ENCODE measurements around the gene CHN1.

Gene CHN1

GRCh38 chr2:174888646-174889271 lies 116.4 kb downstream of the CHN1 start:
- H3K9me3 Mint-ChIP-seq: no peaks in the 10 kb centered on the region
- no peak for TF ChIP-seq CTCF (IDR thresholded peaks at IDR 0.05; ENCODE audit: unreplicated experiment in 3 of 3)
- H3K4me3 Mint-ChIP-seq: no peak overlapping the region
- peaks cover 30% of the 10 kb centered on the region for H3K36me3 Mint-ChIP-seq (ENCODE audit: low read depth)
- H3K27me3 Mint-ChIP-seq (ENCODE audit: low read depth): no peaks in the 10 kb centered on the region
- H3K27ac Mint-ChIP-seq: peak overlapping the region in 1 of 3 experiments; percentile 75
- H3K4me1 Mint-ChIP-seq: peaks cover 13% of the 10 kb centered on the region

DNA sequence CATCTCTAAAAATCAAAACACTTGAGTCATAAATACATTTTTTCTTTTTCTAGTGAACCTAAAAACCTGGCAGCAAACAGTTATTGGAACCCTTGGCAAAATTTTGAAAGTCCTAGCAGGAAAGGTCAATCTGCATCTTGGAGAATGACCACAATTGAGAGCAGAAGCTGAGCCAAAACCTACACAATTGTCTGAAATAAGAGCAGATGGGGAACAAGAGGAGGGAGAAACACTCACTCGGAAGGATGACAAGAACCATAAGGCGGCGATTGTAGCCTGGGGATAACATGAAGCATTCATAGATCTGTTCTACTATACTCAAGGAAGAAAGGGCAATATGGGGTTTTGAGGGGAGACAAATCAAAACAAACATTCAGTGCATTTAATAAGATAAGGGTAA lies 117.0 kb downstream of the CHN1 start:
- peaks cover 13% of the 10 kb centered on the region for H3K4me1 Mint-ChIP-seq
- H3K27ac Mint-ChIP-seq: peak overlapping the region; percentile 19 to 75 (median 24)
- peaks cover 26% of the 10 kb centered on the region for H3K36me3 Mint-ChIP-seq (ENCODE audit: low read depth)
- no peaks in the 10 kb centered on the region for H3K27me3 Mint-ChIP-seq (ENCODE audit: low read depth)
- no peaks in the 10 kb centered on the region for H3K9me3 Mint-ChIP-seq
- TF ChIP-seq CTCF (IDR thresholded peaks at IDR 0.05; ENCODE audit: unreplicated experiment in 3 of 3): no peak
- no peak overlapping the region for H3K4me3 Mint-ChIP-seq

DNA sequence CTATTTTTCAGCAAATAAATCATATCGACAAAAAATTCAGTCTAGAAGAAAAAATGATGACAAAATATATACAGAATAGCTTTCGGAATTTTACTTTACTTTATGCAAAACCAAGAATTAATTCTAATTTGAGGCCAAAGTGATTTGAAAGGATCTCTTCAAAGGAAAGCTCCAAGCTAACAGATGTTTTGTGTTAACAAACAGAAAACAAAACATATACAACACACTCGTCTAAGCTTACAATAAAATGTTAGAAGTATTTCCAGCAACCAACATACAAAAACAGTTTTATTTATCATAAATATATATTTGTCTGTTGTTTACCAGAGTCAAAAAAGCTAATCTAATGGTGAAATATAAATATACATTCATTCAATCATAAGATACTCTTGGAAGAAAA lies 122.8 kb downstream of the CHN1 start:
- Mint-ChIP-seq H3K27ac (peak overlapping the region in 1 of 3 experiments; percentile 85), H3K4me3 (no peak overlapping the region), H3K36me3 (ENCODE audit: low read depth) (no peaks in the 10 kb centered on the region), H3K9me3 (no peaks in the 10 kb centered on the region), H3K4me1 (peaks cover 25% of the 10 kb centered on the region), H3K27me3 (ENCODE audit: low read depth) (no peaks in the 10 kb centered on the region)
- no peak for TF ChIP-seq CTCF (IDR thresholded peaks at IDR 0.05; ENCODE audit: unreplicated experiment in 3 of 3)

- no peak for TF ChIP-seq CTCF (IDR thresholded peaks at IDR 0.05; ENCODE audit: unreplicated experiment in 3 of 3)
- Mint-ChIP-seq H3K9me3 (no peaks in the 10 kb centered on the region), H3K27ac (peak overlapping the region; percentile 54 to 86 (median 85)), H3K36me3 (ENCODE audit: low read depth) (no peaks in the 10 kb centered on the region), H3K4me1 (peaks cover 25% of the 10 kb centered on the region), H3K4me3 (no peak overlapping the region), H3K27me3 (ENCODE audit: low read depth) (no peaks in the 10 kb centered on the region)
Observed at GRCh38 chr2:174881678-174882077, 123.5 kb downstream of the CHN1 start.

GRCh38 chr2:174878537-174879147 lies 126.5 kb downstream of the CHN1 start:
- peak overlapping the region in 1 of 3 experiments; percentile 54 for H3K27ac Mint-ChIP-seq
- no peaks in the 10 kb centered on the region for H3K9me3 Mint-ChIP-seq
- no peaks in the 10 kb centered on the region for H3K36me3 Mint-ChIP-seq (ENCODE audit: low read depth)
- H3K4me1 Mint-ChIP-seq: peaks cover 27% of the 10 kb centered on the region
- no peaks in the 10 kb centered on the region for H3K27me3 Mint-ChIP-seq (ENCODE audit: low read depth)
- H3K4me3 Mint-ChIP-seq: peak overlapping the region in 1 of 3 experiments; percentile 39
- no peak for TF ChIP-seq CTCF (IDR thresholded peaks at IDR 0.05; ENCODE audit: unreplicated experiment in 3 of 3)

DNA sequence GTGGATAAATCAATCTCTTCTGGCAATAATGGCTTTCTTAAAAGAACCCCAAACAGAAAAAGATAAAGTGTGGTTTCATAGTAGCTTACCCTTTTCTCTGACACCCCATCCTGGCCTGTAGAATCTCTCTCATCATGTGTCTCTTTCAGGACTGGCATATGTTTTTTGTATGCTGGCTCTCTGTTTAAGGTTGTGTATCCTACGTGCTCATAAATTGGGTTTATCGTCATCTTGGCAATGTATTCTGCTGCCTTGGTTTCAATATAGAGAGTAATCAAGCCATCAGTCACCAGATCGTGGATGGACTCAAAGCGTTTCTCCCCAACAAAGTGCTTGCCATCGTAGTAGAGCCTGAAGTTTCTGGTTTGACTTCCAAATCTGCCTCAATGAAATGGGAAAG lies 127.4 kb downstream of the CHN1 start:
- Mint-ChIP-seq H3K36me3 (ENCODE audit: low read depth) (no peaks in the 10 kb centered on the region), H3K27me3 (ENCODE audit: low read depth) (no peaks in the 10 kb centered on the region), H3K4me1 (peaks cover 36% of the 10 kb centered on the region), H3K9me3 (no peaks in the 10 kb centered on the region), H3K27ac (no peak overlapping the region), H3K4me3 (no peak overlapping the region)
- no peak for TF ChIP-seq CTCF (IDR thresholded peaks at IDR 0.05; ENCODE audit: unreplicated experiment in 3 of 3)
